ENCODE results near the gene UPF3A.
A peak's percentile ranks its signal among the peaks of the same experiment; 100 is the strongest.

The UPF3A gene

GRCh38 chr13:114269281-114269770 is 12.1 kb upstream of the UPF3A start:
- in situ Hi-C loops (cut with HindIII; ENCODE audit: low sequenced_read_pairs): no loop called here
- no peak overlapping the region for H3K4me3 ChIP-seq (ENCODE audit: low read depth, low read length)
- TF ChIP-seq, protein P1, sequence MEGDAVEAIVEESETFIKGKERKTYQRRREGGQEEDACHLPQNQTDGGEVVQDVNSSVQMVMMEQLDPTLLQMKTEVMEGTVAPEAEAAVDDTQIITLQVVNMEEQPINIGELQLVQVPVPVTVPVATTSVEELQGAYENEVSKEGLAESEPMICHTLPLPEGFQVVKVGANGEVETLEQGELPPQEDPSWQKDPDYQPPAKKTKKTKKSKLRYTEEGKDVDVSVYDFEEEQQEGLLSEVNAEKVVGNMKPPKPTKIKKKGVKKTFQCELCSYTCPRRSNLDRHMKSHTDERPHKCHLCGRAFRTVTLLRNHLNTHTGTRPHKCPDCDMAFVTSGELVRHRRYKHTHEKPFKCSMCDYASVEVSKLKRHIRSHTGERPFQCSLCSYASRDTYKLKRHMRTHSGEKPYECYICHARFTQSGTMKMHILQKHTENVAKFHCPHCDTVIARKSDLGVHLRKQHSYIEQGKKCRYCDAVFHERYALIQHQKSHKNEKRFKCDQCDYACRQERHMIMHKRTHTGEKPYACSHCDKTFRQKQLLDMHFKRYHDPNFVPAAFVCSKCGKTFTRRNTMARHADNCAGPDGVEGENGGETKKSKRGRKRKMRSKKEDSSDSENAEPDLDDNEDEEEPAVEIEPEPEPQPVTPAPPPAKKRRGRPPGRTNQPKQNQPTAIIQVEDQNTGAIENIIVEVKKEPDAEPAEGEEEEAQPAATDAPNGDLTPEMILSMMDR (IDR thresholded peaks at IDR 0.05; ENCODE audit: low read depth, low read length): no peak
- no peak for DNase-seq (ENCODE audit: low read depth, low spot score)

GRCh38 chr13:114272977-114273376 is 8.4 kb upstream of the UPF3A start:
- TF ChIP-seq, protein P1 (IDR thresholded peaks at IDR 0.05; ENCODE audit: low read depth, low read length): no peak
- DNase-seq (ENCODE audit: low read depth, low spot score): no peak
- in situ Hi-C loops (cut with HindIII; ENCODE audit: low sequenced_read_pairs): no loop called here
- H3K4me3 ChIP-seq (ENCODE audit: low read depth, low read length): no peak overlapping the region

DNA sequence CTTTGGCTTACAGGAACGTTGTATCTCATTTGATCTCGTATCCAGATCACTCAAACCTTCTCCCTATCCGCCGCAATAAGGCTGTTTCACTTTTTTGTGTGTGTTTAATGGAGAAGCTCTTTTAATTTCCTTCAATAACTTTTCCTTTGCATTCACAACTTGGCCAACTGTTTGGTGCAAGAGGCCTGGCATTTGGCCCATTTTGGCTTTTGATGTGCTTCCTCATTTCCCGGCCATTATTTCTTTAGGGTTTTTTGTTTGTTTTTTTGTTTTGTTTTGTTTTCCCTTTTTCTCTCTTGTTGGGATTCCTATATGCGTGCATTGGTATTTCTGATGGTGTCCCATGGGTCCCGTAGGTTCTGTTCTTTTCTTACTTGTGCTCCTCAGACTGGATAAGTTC is 6.1 kb upstream of the UPF3A start:
- no peak for DNase-seq (ENCODE audit: low read depth, low spot score)
- no peak overlapping the region for H3K4me3 ChIP-seq (ENCODE audit: low read depth, low read length)
- TF ChIP-seq, protein P1 (IDR thresholded peaks at IDR 0.05; ENCODE audit: low read depth, low read length): no peak
- in situ Hi-C loops (cut with HindIII; ENCODE audit: low sequenced_read_pairs): no loop called here

DNA sequence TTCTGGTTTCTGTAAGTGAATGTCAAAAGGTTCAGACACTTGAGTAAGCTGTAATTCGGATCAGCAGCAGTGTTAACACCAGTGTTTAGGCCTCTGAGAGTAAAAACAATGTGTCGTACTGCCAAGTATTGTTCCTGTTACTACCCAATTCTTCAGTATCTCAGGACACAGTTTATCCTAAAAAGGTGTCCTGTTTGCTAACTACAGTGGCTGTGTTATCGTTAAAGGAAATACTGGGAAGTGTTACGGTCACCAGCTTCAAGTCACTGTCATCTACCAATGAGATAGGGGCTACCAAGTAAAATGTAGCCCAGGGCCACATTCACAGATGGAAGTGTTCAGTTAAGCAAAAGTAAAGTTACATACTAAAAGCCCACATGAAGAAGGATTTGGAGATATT is 2.3 kb upstream of the UPF3A start:
- TF ChIP-seq, protein P1 (IDR thresholded peaks at IDR 0.05; ENCODE audit: low read depth, low read length): no peak
- H3K4me3 ChIP-seq (ENCODE audit: low read depth, low read length): no peak overlapping the region
- in situ Hi-C loops (cut with HindIII; ENCODE audit: low sequenced_read_pairs): no loop called here
- DNase-seq (ENCODE audit: low read depth, low spot score): no peak

- no peak overlapping the region for H3K4me3 ChIP-seq (ENCODE audit: low read depth, low read length)
- TF ChIP-seq, protein P1 (IDR thresholded peaks at IDR 0.05; ENCODE audit: low read depth, low read length): no peak
- DNase-seq (ENCODE audit: low read depth, low spot score): no peak
- in situ Hi-C loops (cut with HindIII; ENCODE audit: low sequenced_read_pairs): no loop called here
Measured at GRCh38 chr13:114279758-114280355, 1.5 kb upstream of the UPF3A start.

- in situ Hi-C loops (cut with HindIII; ENCODE audit: low sequenced_read_pairs): no loop called here
- DNase-seq (ENCODE audit: low read depth, low spot score): peak; percentile 81
- TF ChIP-seq, protein P1 (IDR thresholded peaks at IDR 0.05; ENCODE audit: low read depth, low read length): no peak
- H3K4me3 ChIP-seq (ENCODE audit: low read depth, low read length): peak overlapping the region; percentile 83
Measured at GRCh38 chr13:114282041-114282670, 755 bp downstream of the UPF3A start.
